ENCODE measurements around the gene GRK1. TPM values are rescaled to one million over a fixed set of nuclear protein-coding genes. Genes with fewer than 3 reads are reported as not detected.

GRK1 gene
- total RNA-seq, 1 experiment from 2014 or later, result not detected

DNA sequence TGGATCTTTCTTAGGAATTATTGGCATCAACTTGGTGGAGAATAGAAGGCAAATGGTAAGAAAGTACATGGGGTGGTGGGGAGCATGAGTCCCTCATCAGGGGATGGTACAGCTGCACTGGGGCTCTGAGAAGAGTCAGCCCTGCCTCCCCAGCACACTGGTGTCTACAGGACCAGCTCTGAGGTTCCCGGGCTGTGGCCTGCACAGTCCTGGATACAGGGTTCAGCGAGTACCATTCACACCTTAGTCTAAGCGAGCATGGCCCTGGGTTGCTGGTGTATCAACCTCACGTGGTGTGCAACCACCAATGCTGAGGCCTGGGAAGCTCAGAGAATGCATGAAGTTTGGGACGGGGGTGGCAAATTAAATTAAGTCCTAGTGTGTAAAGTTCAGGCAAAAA is 102.1 kb downstream of the GRK1 start:
- H3K4me1 Mint-ChIP-seq (ENCODE audit: insufficient read depth, unreplicated experiment), result no peaks in the 10 kb centered on the region
- TF ChIP-seq, protein P1, sequence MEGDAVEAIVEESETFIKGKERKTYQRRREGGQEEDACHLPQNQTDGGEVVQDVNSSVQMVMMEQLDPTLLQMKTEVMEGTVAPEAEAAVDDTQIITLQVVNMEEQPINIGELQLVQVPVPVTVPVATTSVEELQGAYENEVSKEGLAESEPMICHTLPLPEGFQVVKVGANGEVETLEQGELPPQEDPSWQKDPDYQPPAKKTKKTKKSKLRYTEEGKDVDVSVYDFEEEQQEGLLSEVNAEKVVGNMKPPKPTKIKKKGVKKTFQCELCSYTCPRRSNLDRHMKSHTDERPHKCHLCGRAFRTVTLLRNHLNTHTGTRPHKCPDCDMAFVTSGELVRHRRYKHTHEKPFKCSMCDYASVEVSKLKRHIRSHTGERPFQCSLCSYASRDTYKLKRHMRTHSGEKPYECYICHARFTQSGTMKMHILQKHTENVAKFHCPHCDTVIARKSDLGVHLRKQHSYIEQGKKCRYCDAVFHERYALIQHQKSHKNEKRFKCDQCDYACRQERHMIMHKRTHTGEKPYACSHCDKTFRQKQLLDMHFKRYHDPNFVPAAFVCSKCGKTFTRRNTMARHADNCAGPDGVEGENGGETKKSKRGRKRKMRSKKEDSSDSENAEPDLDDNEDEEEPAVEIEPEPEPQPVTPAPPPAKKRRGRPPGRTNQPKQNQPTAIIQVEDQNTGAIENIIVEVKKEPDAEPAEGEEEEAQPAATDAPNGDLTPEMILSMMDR (IDR thresholded peaks at IDR 0.05; ENCODE audit: unreplicated experiment), result no peak
- intact Hi-C loops (cut with micrococcal nuclease), result no loop called here
- H3K9me3 Mint-ChIP-seq (ENCODE audit: unreplicated experiment), result peaks cover 8% of the 10 kb centered on the region
- no peak for DNase-seq (ENCODE audit: unreplicated experiment)
- H3K4me3 Mint-ChIP-seq (ENCODE audit: unreplicated experiment), result no peak overlapping the region
- no peaks in the 10 kb centered on the region for H3K36me3 Mint-ChIP-seq (ENCODE audit: insufficient read depth, unreplicated experiment)
- BruUV-seq (replicated peaks), result no TSS peak
- H3K27ac Mint-ChIP-seq (ENCODE audit: low read depth, unreplicated experiment), result no peak overlapping the region
- POLR2A ChIA-PET, result interaction anchor here (0.8 kb wide), 1 partner anchor 9 kb away, joined by 3 read pairs; no protein-coding TSS in a partner anchor
- CTCF ChIA-PET, result no interaction called here
- no peaks in the 10 kb centered on the region for H3K27me3 Mint-ChIP-seq (ENCODE audit: insufficient read depth, unreplicated experiment)

DNA sequence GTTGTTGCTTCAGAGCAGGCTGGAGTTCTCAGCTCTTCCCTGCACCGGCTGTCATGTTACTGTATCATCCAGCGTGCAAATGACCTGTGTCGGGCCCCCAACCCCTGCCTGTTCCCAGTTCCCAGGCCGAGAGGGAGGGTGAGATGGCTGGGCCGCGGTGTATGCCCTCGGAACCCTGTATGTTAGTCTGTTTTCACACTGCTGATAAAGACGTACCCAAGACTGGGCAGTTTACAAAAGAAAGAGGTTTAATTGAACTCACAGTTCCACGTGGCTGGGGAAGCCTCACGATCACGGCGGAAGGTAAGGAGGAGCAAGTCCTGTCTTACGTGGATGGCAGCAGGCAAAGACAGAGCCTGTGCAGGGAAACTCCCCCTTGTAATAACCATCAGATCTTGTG is 102.9 kb downstream of the GRK1 start:
- no peaks in the 10 kb centered on the region for H3K27me3 Mint-ChIP-seq (ENCODE audit: insufficient read depth, unreplicated experiment)
- peaks cover 8% of the 10 kb centered on the region for H3K9me3 Mint-ChIP-seq (ENCODE audit: unreplicated experiment)
- ChIA-PET CTCF (interaction anchor here (0.6 kb wide), 1 partner anchor 490 kb away, joined by 3 read pairs; no protein-coding TSS in a partner anchor), POLR2A (no interaction called here)
- intact Hi-C loops (cut with micrococcal nuclease), result no loop called here
- BruUV-seq (replicated peaks), result no TSS peak
- no peak overlapping the region for H3K4me3 Mint-ChIP-seq (ENCODE audit: unreplicated experiment)
- H3K36me3 Mint-ChIP-seq (ENCODE audit: insufficient read depth, unreplicated experiment), result no peaks in the 10 kb centered on the region
- H3K4me1 Mint-ChIP-seq (ENCODE audit: insufficient read depth, unreplicated experiment), result no peaks in the 10 kb centered on the region
- TF ChIP-seq, protein P1 (IDR thresholded peaks at IDR 0.05; ENCODE audit: unreplicated experiment), result no peak
- H3K27ac Mint-ChIP-seq (ENCODE audit: low read depth, unreplicated experiment), result no peak overlapping the region
- no peak for DNase-seq (ENCODE audit: unreplicated experiment)

DNA sequence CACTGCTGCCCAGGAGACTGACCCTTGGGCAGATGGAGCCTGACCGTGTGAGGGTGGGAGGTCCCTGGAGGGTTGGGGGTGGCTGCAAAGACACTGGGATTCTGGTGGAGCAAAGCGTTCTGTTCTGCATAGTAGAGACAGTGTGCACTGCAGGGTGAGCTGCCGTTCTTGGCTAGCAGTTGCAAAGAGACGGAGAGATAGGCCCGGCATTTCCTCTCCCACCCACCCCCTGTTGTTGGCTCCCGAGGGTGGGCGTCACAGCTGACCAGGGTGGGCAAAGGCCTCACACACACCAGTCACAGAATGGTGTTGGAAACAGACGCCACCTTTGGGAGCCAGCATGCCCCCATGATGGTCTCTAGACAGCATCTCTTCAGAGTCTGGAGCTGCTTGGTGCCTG is 103.4 kb downstream of the GRK1 start:
- H3K27me3 Mint-ChIP-seq (ENCODE audit: insufficient read depth, unreplicated experiment), result no peaks in the 10 kb centered on the region
- no peaks in the 10 kb centered on the region for H3K4me1 Mint-ChIP-seq (ENCODE audit: insufficient read depth, unreplicated experiment)
- POLR2A ChIA-PET, result no interaction called here
- CTCF ChIA-PET, result no interaction called here
- no peak overlapping the region for H3K4me3 Mint-ChIP-seq (ENCODE audit: unreplicated experiment)
- H3K27ac Mint-ChIP-seq (ENCODE audit: low read depth, unreplicated experiment), result no peak overlapping the region
- BruUV-seq (replicated peaks), result no TSS peak
- H3K9me3 Mint-ChIP-seq (ENCODE audit: unreplicated experiment), result peaks cover 8% of the 10 kb centered on the region
- no peak for DNase-seq (ENCODE audit: unreplicated experiment)
- TF ChIP-seq, protein P1 (IDR thresholded peaks at IDR 0.05; ENCODE audit: unreplicated experiment), result no peak
- no peaks in the 10 kb centered on the region for H3K36me3 Mint-ChIP-seq (ENCODE audit: insufficient read depth, unreplicated experiment)
- intact Hi-C loops (cut with micrococcal nuclease), result no loop called here

DNA sequence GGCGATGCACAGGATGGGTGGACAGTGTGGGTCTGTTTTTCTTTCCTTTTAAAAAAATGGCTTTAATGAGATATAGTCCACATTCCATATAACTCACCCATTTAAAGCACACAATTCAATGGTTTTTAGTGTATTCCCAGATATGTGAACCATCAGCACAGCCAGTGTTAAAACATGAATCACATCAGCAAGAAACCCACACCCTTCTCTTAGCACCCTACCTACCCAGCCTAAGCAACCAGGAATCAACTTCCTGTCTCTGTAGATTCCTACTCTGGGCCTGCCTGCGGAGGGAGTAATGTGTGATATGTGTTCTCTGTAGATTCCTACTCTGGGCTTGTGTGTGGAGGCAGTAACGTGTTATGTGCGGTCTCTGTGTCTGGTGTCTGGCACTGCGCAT is 103.9 kb downstream of the GRK1 start:
- DNase-seq (ENCODE audit: unreplicated experiment), result no peak
- Mint-ChIP-seq H3K4me1 (ENCODE audit: insufficient read depth, unreplicated experiment) (no peaks in the 10 kb centered on the region), H3K27me3 (ENCODE audit: insufficient read depth, unreplicated experiment) (no peaks in the 10 kb centered on the region), H3K9me3 (ENCODE audit: unreplicated experiment) (peaks cover 8% of the 10 kb centered on the region), H3K4me3 (ENCODE audit: unreplicated experiment) (no peak overlapping the region), H3K36me3 (ENCODE audit: insufficient read depth, unreplicated experiment) (no peaks in the 10 kb centered on the region), H3K27ac (ENCODE audit: low read depth, unreplicated experiment) (no peak overlapping the region)
- BruUV-seq (replicated peaks), result no TSS peak
- intact Hi-C loops (cut with micrococcal nuclease), result no loop called here
- TF ChIP-seq, protein P1 (IDR thresholded peaks at IDR 0.05; ENCODE audit: unreplicated experiment), result no peak
- ChIA-PET CTCF (no interaction called here), POLR2A (no interaction called here)
